Measurements from ENCODE around the gene CCDC13.

CCDC13 gene

DNA sequence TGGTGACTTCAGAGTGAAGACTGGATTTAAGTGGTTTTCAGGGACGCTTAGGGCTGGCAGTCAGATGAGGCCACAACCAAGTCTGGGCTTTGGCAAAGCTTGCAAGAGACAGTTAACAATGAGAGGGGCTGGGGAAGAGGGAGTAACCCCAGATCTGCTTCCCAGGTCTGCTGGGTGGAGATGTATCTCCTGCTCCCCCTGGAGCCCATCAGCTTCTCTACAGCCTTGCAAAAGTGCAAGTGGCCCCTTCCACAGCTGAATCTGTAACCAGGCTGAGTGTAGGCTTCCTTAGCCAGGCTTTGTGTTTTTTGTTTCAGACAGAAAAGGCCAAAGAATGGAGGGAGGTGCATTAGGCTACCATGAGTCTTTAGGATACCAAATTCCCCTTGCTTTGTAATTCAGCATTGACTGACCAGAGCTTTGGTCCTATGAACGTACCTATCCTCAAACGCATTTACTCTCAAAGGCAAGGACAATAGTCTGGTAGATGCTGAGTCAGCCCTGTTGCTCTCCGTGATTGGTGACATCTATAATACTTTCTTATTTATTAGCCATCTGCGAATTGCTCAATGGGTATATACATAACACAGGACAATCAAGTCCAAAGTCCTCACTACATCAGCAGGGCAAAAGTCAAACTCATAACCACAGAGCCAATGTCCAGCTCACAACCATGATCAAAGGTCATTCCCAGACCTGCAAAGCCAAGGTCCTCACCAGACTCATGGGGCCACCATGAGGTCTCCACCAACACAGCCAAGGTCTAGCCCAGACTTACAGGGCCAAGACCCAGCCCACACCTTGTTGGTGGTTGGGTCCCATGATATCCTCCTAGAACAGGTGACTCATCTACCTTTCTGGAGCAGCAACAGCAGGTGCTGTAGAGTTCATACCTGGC, 17.1 kb downstream of the CCDC13 start:
- DNase-seq (ENCODE audit: low read depth): peak; percentile 66
- TF ChIP-seq, protein P1, sequence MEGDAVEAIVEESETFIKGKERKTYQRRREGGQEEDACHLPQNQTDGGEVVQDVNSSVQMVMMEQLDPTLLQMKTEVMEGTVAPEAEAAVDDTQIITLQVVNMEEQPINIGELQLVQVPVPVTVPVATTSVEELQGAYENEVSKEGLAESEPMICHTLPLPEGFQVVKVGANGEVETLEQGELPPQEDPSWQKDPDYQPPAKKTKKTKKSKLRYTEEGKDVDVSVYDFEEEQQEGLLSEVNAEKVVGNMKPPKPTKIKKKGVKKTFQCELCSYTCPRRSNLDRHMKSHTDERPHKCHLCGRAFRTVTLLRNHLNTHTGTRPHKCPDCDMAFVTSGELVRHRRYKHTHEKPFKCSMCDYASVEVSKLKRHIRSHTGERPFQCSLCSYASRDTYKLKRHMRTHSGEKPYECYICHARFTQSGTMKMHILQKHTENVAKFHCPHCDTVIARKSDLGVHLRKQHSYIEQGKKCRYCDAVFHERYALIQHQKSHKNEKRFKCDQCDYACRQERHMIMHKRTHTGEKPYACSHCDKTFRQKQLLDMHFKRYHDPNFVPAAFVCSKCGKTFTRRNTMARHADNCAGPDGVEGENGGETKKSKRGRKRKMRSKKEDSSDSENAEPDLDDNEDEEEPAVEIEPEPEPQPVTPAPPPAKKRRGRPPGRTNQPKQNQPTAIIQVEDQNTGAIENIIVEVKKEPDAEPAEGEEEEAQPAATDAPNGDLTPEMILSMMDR (conservative IDR thresholded peaks at IDR 0.05; ENCODE audit: low read depth, low read length): peak; percentile 84
- H3K4me3 ChIP-seq (ENCODE audit: low read depth, low read length): no peak overlapping the region

DNA sequence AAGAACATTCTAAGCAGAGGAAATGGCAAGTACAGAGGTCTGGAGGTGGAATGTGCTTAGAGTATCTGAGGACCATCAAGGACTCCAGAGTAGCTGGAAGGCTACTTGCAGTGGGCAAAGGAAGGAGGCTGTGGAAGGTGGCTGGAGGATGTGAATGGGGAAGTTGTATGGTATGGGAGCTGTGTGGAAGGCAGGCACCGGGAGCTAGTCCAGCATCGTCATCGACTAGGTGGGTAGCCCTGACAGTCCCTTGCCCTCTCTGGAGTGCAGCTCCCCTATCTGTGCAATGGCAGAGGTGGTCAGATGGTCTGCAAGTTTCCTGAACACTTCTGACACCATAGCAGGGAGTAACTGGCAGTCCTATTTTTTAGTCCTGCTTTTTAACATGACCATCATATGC, 19.3 kb downstream of the CCDC13 start:
- no peak for DNase-seq (ENCODE audit: low read depth)
- no peak overlapping the region for H3K4me3 ChIP-seq (ENCODE audit: low read depth, low read length)
- TF ChIP-seq, protein P1 (conservative IDR thresholded peaks at IDR 0.05; ENCODE audit: low read depth, low read length): no peak

DNA sequence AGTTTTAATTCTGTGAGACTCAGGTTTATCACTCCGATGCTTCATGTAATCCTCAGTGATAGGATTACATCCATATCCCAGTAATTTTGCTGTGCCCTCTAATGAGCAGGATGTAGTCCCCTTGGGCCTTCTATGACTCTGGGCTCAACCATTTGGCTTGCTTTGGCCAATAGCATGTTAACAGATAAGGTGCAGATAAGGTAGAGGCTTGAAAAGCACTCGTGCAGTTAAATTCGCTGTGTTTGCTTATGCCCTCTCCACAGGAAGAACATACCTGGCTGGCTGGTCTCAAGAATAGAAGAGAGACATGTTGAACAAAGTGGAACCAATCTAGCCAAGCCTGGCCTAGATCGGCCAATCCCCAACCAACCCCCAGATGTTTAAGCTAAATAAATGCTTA, 20.1 kb downstream of the CCDC13 start:
- H3K4me3 ChIP-seq (ENCODE audit: low read depth, low read length): no peak overlapping the region
- TF ChIP-seq, protein P1 (conservative IDR thresholded peaks at IDR 0.05; ENCODE audit: low read depth, low read length): no peak
- no peak for DNase-seq (ENCODE audit: low read depth)

DNA sequence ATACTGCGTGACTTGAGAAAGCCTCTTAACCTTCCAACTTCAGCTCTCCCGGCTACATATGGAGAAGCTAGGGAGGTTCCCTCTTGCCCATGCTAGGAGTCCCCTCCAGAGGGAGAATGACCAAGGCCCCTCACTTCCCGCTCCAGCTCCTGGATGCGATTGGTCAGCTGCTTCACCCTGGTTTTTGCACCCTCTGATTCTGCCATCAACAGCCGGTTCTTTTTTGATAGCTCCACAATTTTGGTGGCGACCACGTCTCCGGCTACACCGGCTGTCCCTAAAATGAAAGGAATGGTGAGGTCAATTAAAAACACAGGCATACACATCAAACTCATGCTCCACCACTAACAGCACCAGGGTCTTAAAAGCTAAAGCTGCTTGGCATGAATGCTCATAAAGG, 20.6 kb downstream of the CCDC13 start:
- DNase-seq (ENCODE audit: low read depth): no peak
- no peak overlapping the region for H3K4me3 ChIP-seq (ENCODE audit: low read depth, low read length)
- TF ChIP-seq, protein P1 (conservative IDR thresholded peaks at IDR 0.05; ENCODE audit: low read depth, low read length): no peak

DNA sequence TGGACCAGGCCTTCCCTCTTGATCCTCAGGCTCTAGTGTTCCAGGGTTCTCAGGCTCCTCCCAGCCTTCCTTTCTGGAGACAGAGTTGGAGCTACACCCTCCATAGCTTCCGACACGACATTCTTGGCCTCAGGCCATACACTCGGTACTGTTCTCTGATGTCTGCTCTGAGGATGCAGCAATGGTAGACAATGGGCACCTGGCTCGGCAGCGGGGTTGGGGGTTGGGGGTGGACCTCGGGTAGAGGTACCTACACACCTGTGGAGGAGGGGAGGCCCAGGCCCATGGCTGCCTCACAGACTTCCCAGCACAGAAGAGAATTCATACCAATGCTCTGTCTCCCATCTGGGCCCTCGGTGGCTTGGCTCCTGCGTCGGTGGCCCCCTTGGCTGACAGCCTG, 21.4 kb downstream of the CCDC13 start:
- no peak for DNase-seq (ENCODE audit: low read depth)
- TF ChIP-seq, protein P1 (conservative IDR thresholded peaks at IDR 0.05; ENCODE audit: low read depth, low read length): no peak
- no peak overlapping the region for H3K4me3 ChIP-seq (ENCODE audit: low read depth, low read length)

DNA sequence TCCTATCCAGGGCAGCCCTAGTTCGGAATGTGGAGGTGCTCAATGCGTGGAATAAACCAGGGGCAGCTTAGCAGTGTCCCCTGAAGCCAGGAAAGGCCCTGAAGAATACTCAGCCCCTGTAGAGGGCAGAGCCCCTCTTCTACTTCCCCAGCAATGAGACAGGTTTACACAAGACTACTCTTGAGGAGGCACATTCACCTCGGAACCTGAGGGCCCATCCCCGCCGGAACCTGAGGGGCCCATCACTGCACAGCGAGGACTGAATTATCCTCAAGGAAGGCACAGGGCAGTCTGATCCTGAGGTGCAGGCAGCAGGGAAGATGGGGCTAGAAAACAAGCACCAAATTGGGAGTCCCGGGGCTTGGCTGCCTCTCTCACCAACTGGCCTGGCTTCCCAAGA, 22.2 kb downstream of the CCDC13 start:
- no peak overlapping the region for H3K4me3 ChIP-seq (ENCODE audit: low read depth, low read length)
- DNase-seq (ENCODE audit: low read depth): no peak
- TF ChIP-seq, protein P1 (conservative IDR thresholded peaks at IDR 0.05; ENCODE audit: low read depth, low read length): no peak

DNA sequence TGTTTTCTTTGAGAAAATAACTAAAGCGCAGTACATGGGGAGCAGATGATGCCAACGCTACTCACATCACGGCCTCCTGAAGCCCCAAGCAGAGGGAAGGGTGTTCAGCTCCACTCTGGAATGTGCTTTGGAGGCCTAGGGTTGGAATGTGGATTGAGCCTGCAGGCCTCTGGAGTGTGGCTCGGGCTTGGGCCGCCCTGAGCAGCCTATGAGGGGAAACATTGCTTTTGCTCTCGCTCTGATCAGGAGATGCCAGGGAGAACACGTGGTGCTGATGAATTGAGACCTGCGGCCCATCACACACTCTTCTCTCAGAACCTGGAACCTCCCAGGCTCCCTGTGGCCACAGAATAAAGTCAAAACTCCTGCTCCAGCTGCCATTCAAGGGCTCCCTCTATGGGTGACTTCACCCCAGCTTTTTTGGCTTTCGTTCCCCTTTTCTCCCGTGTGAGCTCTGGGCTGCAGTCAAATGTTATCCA, 23.3 kb downstream of the CCDC13 start:
- TF ChIP-seq, protein P1 (conservative IDR thresholded peaks at IDR 0.05; ENCODE audit: low read depth, low read length): peak; percentile 76
- DNase-seq (ENCODE audit: low read depth): peak; percentile 43
- H3K4me3 ChIP-seq (ENCODE audit: low read depth, low read length): no peak overlapping the region
